ENCODE results near the gene MRPL12. TPM values are rescaled to one million over a fixed set of nuclear protein-coding genes. Genes with fewer than 3 reads are reported as not detected.

MRPL12 gene
- 4.3 and 4.9 TPM in 2 replicates for total RNA-seq (2014; rRNA removed; shearing (Covaris generic))
- 76.3 and 78.5 TPM in 2 replicates for polyA plus RNA-seq (2016; fragmentation: Nextera tagmentation; extraction: Ambion mirVana)

- Histone ChIP-seq H3K9me2 (ENCODE audit: insufficient read depth) (no peaks in the 10 kb centered on the region), H2AFZ (peak within 1 kb of the TSS; percentile 62), H3F3A (ENCODE audit: insufficient read depth) (peaks cover 8% of the 10 kb centered on the region; the same call in 1 of the 2 replicates), H3K79me2 (ENCODE audit: insufficient read depth) (peaks cover 66% of the 10 kb centered on the region), H3K9me3 (ENCODE audit: low read depth) (no peaks in the 10 kb centered on the region), H3K27ac (peak within 1 kb of the TSS; percentile 96), H3K4me2 (ENCODE audit: unreplicated experiment) (peak within 1 kb of the TSS; percentile 93), H3K4me1 (ENCODE audit: insufficient read depth) (peaks cover 14% of the 10 kb centered on the region; the same call in 1 of the 2 replicates), H4K20me1 (ENCODE audit: insufficient read depth) (no peaks in the 10 kb centered on the region), H3K36me3 (ENCODE audit: low read depth) (peaks cover 4% of the 10 kb centered on the region; the same call in 1 of the 2 replicates), H3K27me3 (replicated peaks; ENCODE audit: insufficient read depth) (no peaks in the 10 kb centered on the region), H3K4me3 (peak within 1 kb of the TSS; percentile 82), H3K9ac (peak within 1 kb of the TSS; percentile 98)
- DNase-seq = peak; percentile 98
- 0 to 3% methylated on average over 62 to 96 of the region's 102 CpGs for WGBS, 2 experiments (ENCODE audit: low coverage in 1 of 2, low lambda C conversion rate in 2 of 2, missing lambda C conversion rate in 2 of 2)
- TF ChIP-seq EZH2 (IDR thresholded peaks at IDR 0.05; ENCODE audit: insufficient read depth, poor library complexity, severe bottlenecking) = no peak
- no peak for TF ChIP-seq EZH2phosphoT487 (IDR thresholded peaks at IDR 0.05; ENCODE audit: insufficient read depth, low read depth)
- in situ Hi-C loops (cut with MboI) = no loop called here
Measured at GRCh38 chr17:81702934-81703746, at the start of gene MRPL12. TSS of gene MRPL12 (plus strand) at chr17:81703367. CDS start at chr17:81703502, 135 bp downstream.

GRCh38 chr17:81655378-81656117 is 47.6 kb upstream of the MRPL12 start:
- no peak overlapping the region for H2AFZ ChIP-seq
- no peak overlapping the region for H3K9ac ChIP-seq
- no peaks in the 10 kb centered on the region for H4K20me1 ChIP-seq (ENCODE audit: insufficient read depth)
- no peak overlapping the region for H3K4me2 ChIP-seq (ENCODE audit: unreplicated experiment)
- no peaks in the 10 kb centered on the region for H3K79me2 ChIP-seq (ENCODE audit: insufficient read depth)
- H3K4me1 ChIP-seq (ENCODE audit: insufficient read depth) = 0 out of 2 replicates have a peak, but pooled peaks cover 3% of the 10 kb centered on the region
- in situ Hi-C loops (cut with MboI) = loop anchor here (10.0 kb wide), 1 partner anchor 61 kb away; no protein-coding TSS in a partner anchor
- no peak overlapping the region for H3K27ac ChIP-seq
- no peaks in the 10 kb centered on the region for H3F3A ChIP-seq (ENCODE audit: insufficient read depth)
- TF ChIP-seq EZH2phosphoT487 (IDR thresholded peaks at IDR 0.05; ENCODE audit: insufficient read depth, low read depth) (no peak), EZH2 (IDR thresholded peaks at IDR 0.05; ENCODE audit: insufficient read depth, poor library complexity, severe bottlenecking) (no peak)
- 74 to 76% methylated on average over 18 of the region's 18 CpGs for WGBS, 2 experiments (ENCODE audit: low coverage in 1 of 2, low lambda C conversion rate in 2 of 2, missing lambda C conversion rate in 2 of 2)
- no peaks in the 10 kb centered on the region for H3K9me2 ChIP-seq (ENCODE audit: insufficient read depth)
- no peak for DNase-seq
- H3K36me3 ChIP-seq (ENCODE audit: low read depth) = no peaks in the 10 kb centered on the region
- no peaks in the 10 kb centered on the region for H3K9me3 ChIP-seq (ENCODE audit: low read depth)
- H3K27me3 ChIP-seq (replicated peaks; ENCODE audit: insufficient read depth) = no peaks in the 10 kb centered on the region
- no peak overlapping the region for H3K4me3 ChIP-seq

DNA sequence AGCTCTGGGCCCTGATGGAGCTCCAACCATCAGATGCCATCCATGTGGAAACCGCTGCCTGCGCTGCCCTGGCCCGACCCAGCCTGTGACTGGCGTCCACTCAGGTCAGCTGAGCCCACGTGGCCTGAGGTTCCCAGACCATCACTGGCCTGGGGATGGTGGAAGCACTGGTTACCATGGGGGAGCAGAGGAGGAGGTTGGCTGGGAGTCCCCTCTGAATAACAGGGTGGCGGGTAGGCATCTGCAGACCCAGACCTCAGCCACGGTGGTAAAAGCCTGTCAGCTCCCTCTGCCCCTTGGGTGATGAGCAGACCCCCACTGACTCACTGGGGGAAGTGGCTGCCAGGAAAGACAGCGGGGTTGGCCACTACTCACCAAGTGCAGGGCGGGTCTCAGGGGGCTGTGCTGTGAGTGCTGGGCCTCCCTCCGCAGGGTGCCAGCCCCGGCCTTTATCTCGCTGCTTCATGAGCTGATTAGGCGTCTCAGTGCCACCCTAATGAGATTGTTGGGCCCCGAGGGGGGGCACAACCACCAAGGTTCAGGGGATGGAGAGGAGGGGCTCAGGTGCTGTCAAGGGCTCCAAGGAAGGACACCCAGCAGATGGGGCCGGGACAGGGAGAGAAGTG is 46.9 kb upstream of the MRPL12 start, which contains the start of gene PDE6G:
PDE6G (minus strand) TSS at position 425 of the 626 bp plus-strand sequence. CDS start 3,237 bp downstream, outside the sequence.
- Histone ChIP-seq H3K4me2 (ENCODE audit: unreplicated experiment) (no peak within 1 kb of the TSS), H3K36me3 (ENCODE audit: low read depth) (no peaks in the 10 kb centered on the region), H3K4me1 (ENCODE audit: insufficient read depth) (0 out of 2 replicates have a peak, but pooled peaks cover 3% of the 10 kb centered on the region), H3K9me2 (ENCODE audit: insufficient read depth) (no peaks in the 10 kb centered on the region), H3K27me3 (replicated peaks; ENCODE audit: insufficient read depth) (no peaks in the 10 kb centered on the region), H3K9me3 (ENCODE audit: low read depth) (no peaks in the 10 kb centered on the region), H3K27ac (no peak within 1 kb of the TSS), H3F3A (ENCODE audit: insufficient read depth) (no peaks in the 10 kb centered on the region), H3K4me3 (no peak within 1 kb of the TSS), H4K20me1 (ENCODE audit: insufficient read depth) (no peaks in the 10 kb centered on the region), H2AFZ (no peak within 1 kb of the TSS), H3K9ac (no peak within 1 kb of the TSS), H3K79me2 (ENCODE audit: insufficient read depth) (no peaks in the 10 kb centered on the region)
- WGBS, 2 experiments (ENCODE audit: low coverage in 1 of 2, low lambda C conversion rate in 2 of 2, missing lambda C conversion rate in 2 of 2) = 84 to 85% methylated on average over 15 of the region's 15 CpGs
- in situ Hi-C loops (cut with MboI) = loop anchor here (10.0 kb wide), 1 partner anchor 61 kb away; no protein-coding TSS in a partner anchor
- no peak for DNase-seq
- TF ChIP-seq EZH2 (IDR thresholded peaks at IDR 0.05; ENCODE audit: insufficient read depth, poor library complexity, severe bottlenecking) = no peak
- TF ChIP-seq EZH2phosphoT487 (IDR thresholded peaks at IDR 0.05; ENCODE audit: insufficient read depth, low read depth) = no peak

GRCh38 chr17:81656835-81657234 is 46.3 kb upstream of the MRPL12 start:
- no peak overlapping the region for H3K4me3 ChIP-seq
- TF ChIP-seq EZH2 (IDR thresholded peaks at IDR 0.05; ENCODE audit: insufficient read depth, poor library complexity, severe bottlenecking) (no peak), EZH2phosphoT487 (IDR thresholded peaks at IDR 0.05; ENCODE audit: insufficient read depth, low read depth) (no peak)
- in situ Hi-C loops (cut with MboI) = loop anchor here (10.0 kb wide), 1 partner anchor 62 kb away; no protein-coding TSS in a partner anchor
- H3K4me2 ChIP-seq (ENCODE audit: unreplicated experiment) = no peak overlapping the region
- no peak for DNase-seq
- no peaks in the 10 kb centered on the region for H3K9me2 ChIP-seq (ENCODE audit: insufficient read depth)
- H3K36me3 ChIP-seq (ENCODE audit: low read depth) = no peaks in the 10 kb centered on the region
- H3F3A ChIP-seq (ENCODE audit: insufficient read depth) = no peaks in the 10 kb centered on the region
- no peak overlapping the region for H2AFZ ChIP-seq
- no peaks in the 10 kb centered on the region for H3K9me3 ChIP-seq (ENCODE audit: low read depth)
- H3K9ac ChIP-seq = no peak overlapping the region
- H3K79me2 ChIP-seq (ENCODE audit: insufficient read depth) = no peaks in the 10 kb centered on the region
- H3K27me3 ChIP-seq (replicated peaks; ENCODE audit: insufficient read depth) = no peaks in the 10 kb centered on the region
- no peak overlapping the region for H3K27ac ChIP-seq
- no peaks in the 10 kb centered on the region for H4K20me1 ChIP-seq (ENCODE audit: insufficient read depth)
- H3K4me1 ChIP-seq (ENCODE audit: insufficient read depth) = no peaks in the 10 kb centered on the region
- 55 to 63% methylated on average over 4 of the region's 4 CpGs for WGBS, 2 experiments (ENCODE audit: low coverage in 1 of 2, low lambda C conversion rate in 2 of 2, missing lambda C conversion rate in 2 of 2)

Data from GM23248 (cell line).